SK-N-SH (cell line): ENCODE data around the gene ZMPSTE24.

ENCODE experiments used
- EP300 ChIP-seq, 2 experiments: IDR thresholded peaks; 2 replicates each; pipeline versions ENCODE4 v1.4.0 to v1.6.1; 2012; ENCODE audit warnings: borderline replicate concordance in 1 of 2, low read depth in 1 of 2, low read length in 1 of 2
- EZH2phosphoT487 ChIP-seq: fragments of 200-600 bp; sonication (generic); IDR thresholded peaks from 2 replicates; pipeline ENCODE4 v1.6.1; 2017; ENCODE audit warnings: low read depth, mixed run types, mild to moderate bottlenecking, antibody characterized with exemption, moderate library complexity, borderline replicate concordance
- JUND ChIP-seq: IDR thresholded peaks from 2 replicates; pipeline ENCODE4 v1.4.0; 2012
- REST ChIP-seq: IDR thresholded peaks from 2 replicates; pipeline ENCODE4 v1.6.1; 2012; ENCODE audit warnings: mild to moderate bottlenecking, low read depth, low read length, moderate library complexity
- RFX5 ChIP-seq: IDR thresholded peaks from 2 replicates; pipeline ENCODE4 v1.6.1; 2012; ENCODE audit warnings: mild to moderate bottlenecking, improper control_type of control experiment, low read length
- SIN3A ChIP-seq: IDR thresholded peaks from 2 replicates; pipeline ENCODE4 v1.6.1; 2012; ENCODE audit warnings: low read depth, mild to moderate bottlenecking, low read length, moderate library complexity, borderline replicate concordance
- YY1 ChIP-seq: IDR thresholded peaks from 2 replicates; pipeline ENCODE4 v1.4.0; 2012; ENCODE audit warnings: low read depth, mild to moderate bottlenecking
- TF ChIP-seq, protein P1 (sequence below): fragments of 200-600 bp; sonication (generic); IDR thresholded peaks from 2 replicates; pipeline ENCODE4 v1.6.1; 2017; ENCODE audit warnings: antibody characterized with exemption, mild to moderate bottlenecking, moderate library complexity

DNA sequence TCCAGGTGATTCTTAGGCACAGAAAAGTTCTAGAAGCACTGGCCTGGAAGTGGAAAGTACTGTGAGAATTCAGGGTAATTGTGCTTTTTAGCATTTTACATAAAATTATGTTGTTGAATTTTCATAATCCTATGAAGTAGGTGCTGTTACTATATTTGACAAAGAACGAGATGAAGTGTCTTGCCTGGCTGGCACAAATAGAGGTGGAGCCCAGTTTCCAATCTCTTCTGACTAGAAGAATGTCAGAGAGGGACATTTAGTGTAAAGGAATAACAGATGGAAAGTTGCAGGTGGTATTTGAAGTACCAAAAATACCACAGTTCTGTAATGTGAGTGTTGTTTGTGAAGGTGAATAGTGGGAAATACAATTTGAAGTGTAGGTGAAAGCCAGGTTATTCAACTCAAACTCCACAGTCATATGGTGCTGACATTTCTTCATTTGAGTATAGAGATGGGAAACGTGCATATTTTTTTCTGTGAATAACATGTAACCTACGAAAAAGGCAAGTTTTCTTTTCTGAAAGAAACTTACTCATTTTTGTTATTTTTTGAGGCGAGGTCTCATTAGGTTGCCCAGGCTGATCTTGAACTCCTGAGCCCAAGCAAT is 13.8 kb upstream of the ZMPSTE24 start:
- TF ChIP-seq, protein P1, sequence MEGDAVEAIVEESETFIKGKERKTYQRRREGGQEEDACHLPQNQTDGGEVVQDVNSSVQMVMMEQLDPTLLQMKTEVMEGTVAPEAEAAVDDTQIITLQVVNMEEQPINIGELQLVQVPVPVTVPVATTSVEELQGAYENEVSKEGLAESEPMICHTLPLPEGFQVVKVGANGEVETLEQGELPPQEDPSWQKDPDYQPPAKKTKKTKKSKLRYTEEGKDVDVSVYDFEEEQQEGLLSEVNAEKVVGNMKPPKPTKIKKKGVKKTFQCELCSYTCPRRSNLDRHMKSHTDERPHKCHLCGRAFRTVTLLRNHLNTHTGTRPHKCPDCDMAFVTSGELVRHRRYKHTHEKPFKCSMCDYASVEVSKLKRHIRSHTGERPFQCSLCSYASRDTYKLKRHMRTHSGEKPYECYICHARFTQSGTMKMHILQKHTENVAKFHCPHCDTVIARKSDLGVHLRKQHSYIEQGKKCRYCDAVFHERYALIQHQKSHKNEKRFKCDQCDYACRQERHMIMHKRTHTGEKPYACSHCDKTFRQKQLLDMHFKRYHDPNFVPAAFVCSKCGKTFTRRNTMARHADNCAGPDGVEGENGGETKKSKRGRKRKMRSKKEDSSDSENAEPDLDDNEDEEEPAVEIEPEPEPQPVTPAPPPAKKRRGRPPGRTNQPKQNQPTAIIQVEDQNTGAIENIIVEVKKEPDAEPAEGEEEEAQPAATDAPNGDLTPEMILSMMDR: no peak
- no peak for TF ChIP-seq EP300 (IDR thresholded peaks at IDR 0.05; ENCODE audit: borderline replicate concordance in 1 of 2, low read depth in 1 of 2, low read length in 1 of 2)
- no peak for TF ChIP-seq SIN3A
- TF ChIP-seq YY1: no peak
- TF ChIP-seq JUND: no peak
- no peak for TF ChIP-seq REST
- TF ChIP-seq RFX5: no peak
- TF ChIP-seq EZH2phosphoT487: no peak
